Breast epithelium (tissue), 3 donors: Measurements from ENCODE around the gene MAD2L2.

Experiments
- CTCF ChIP-seq, 3 donors: fragments of 450-650 bp; IDR thresholded peaks; one replicate each; pipeline ENCODE4 v1.5.1; 2016 to 2017; ENCODE audit warnings: antibody characterized with exemption in 3 of 3, mild to moderate bottlenecking in 3 of 3, moderate library complexity in 3 of 3
- POLR2A ChIP-seq: fragments of 450-650 bp; IDR thresholded peaks from one replicate; pipeline ENCODE4 v1.6.1; 2016; ENCODE audit warnings: antibody characterized with exemption, mild to moderate bottlenecking, moderate library complexity

- TF ChIP-seq CTCF (IDR thresholded peaks at IDR 0.05) (no peak), POLR2A (no peak)
Measured at GRCh38 chr1:11685210-11685752, 4.3 kb upstream of the MAD2L2 start.
